SK-N-SH treated with all-trans-retinoic acid at 6 μM for 48 hours (cell line): ENCODE results near the gene SPSB2.

Source experiments
- ARNTL ChIP-seq: fragments of 450-650 bp; formaldehyde crosslinking; IDR thresholded peaks from 2 replicates; pipeline ENCODE4 v1.5.0; 2020; ENCODE audit warnings: low read depth, mild to moderate bottlenecking, moderate library complexity, borderline replicate concordance
- GLIS3 ChIP-seq: fragments of 250-450 bp; sonication (Bioruptor Pico); IDR thresholded peaks from 2 replicates; pipeline ENCODE4 v1.5.0; 2020; ENCODE audit warnings: mild to moderate bottlenecking, moderate library complexity
- PATZ1 ChIP-seq: fragments of 250-450 bp; sonication (Bioruptor Pico); IDR thresholded peaks from 2 replicates; pipeline ENCODE4 v1.8.0; 2020; ENCODE audit warnings: mild to moderate bottlenecking, moderate library complexity, borderline replicate concordance
- SNAI2 ChIP-seq: fragments of 250-450 bp; sonication (Bioruptor Pico); IDR thresholded peaks from 2 replicates; pipeline ENCODE4 v1.5.0; 2020; ENCODE audit warnings: mild to moderate bottlenecking, moderate library complexity
- ZC3H10 ChIP-seq: fragments of 250-450 bp; sonication (Bioruptor Pico); IDR thresholded peaks from 2 replicates; pipeline ENCODE4 v1.5.1; 2021; ENCODE audit warnings: mild to moderate bottlenecking, moderate library complexity
- ZFP3 ChIP-seq: fragments of 250-450 bp; sonication (Bioruptor Pico); IDR thresholded peaks from 2 replicates; pipeline ENCODE4 v1.5.0; 2020; ENCODE audit warnings: mild to moderate bottlenecking, moderate library complexity
- TF ChIP-seq, protein P1 (sequence below): fragments of 250-450 bp; sonication (Bioruptor Pico); IDR thresholded peaks from 2 replicates; pipeline ENCODE4 v1.5.1; 2020; ENCODE audit warnings: low read depth, mild to moderate bottlenecking, moderate library complexity
- TF ChIP-seq, protein P2 (sequence below): fragments of 250-450 bp; sonication (Bioruptor Pico); IDR thresholded peaks from 2 replicates; pipeline ENCODE4 v1.5.0; 2020; ENCODE audit warnings: mild to moderate bottlenecking, moderate library complexity

GRCh38 chr12:6867413-6868210 lies 5.5 kb downstream of the SPSB2 start, which contains the start of gene TPI1:
- TF ChIP-seq ARNTL (CRISPR knock-in tag) (no peak), ZC3H10 (CRISPR knock-in tag) (no peak), SNAI2 (no peak), ZFP3 (no peak), PATZ1 (no peak), GLIS3 (CRISPR knock-in tag) (no peak)
- TF ChIP-seq, protein P1, sequence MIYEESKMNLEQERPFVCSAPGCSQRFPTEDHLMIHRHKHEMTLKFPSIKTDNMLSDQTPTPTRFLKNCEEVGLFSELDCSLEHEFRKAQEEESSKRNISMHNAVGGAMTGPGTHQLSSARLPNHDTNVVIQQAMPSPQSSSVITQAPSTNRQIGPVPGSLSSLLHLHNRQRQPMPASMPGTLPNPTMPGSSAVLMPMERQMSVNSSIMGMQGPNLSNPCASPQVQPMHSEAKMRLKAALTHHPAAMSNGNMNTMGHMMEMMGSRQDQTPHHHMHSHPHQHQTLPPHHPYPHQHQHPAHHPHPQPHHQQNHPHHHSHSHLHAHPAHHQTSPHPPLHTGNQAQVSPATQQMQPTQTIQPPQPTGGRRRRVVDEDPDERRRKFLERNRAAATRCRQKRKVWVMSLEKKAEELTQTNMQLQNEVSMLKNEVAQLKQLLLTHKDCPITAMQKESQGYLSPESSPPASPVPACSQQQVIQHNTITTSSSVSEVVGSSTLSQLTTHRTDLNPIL: no peak
- TF ChIP-seq, protein P2, sequence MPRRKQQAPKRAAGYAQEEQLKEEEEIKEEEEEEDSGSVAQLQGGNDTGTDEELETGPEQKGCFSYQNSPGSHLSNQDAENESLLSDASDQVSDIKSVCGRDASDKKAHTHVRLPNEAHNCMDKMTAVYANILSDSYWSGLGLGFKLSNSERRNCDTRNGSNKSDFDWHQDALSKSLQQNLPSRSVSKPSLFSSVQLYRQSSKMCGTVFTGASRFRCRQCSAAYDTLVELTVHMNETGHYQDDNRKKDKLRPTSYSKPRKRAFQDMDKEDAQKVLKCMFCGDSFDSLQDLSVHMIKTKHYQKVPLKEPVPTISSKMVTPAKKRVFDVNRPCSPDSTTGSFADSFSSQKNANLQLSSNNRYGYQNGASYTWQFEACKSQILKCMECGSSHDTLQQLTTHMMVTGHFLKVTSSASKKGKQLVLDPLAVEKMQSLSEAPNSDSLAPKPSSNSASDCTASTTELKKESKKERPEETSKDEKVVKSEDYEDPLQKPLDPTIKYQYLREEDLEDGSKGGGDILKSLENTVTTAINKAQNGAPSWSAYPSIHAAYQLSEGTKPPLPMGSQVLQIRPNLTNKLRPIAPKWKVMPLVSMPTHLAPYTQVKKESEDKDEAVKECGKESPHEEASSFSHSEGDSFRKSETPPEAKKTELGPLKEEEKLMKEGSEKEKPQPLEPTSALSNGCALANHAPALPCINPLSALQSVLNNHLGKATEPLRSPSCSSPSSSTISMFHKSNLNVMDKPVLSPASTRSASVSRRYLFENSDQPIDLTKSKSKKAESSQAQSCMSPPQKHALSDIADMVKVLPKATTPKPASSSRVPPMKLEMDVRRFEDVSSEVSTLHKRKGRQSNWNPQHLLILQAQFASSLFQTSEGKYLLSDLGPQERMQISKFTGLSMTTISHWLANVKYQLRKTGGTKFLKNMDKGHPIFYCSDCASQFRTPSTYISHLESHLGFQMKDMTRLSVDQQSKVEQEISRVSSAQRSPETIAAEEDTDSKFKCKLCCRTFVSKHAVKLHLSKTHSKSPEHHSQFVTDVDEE (CRISPR knock-in tag): no peak
